ENCODE measurements around the gene PALM. TPM values are rescaled to one million over a fixed set of nuclear protein-coding genes. Genes with fewer than 3 reads are reported as not detected.
"Not testable (repeated sequence)": the region's sequence is repeated elsewhere in the genome, so short reads cannot be mapped to it uniquely, and the experiment has no call there.

Gene PALM
- total RNA-seq, 1 experiment from 2014 or later = not detected

GRCh38 chr19:739998-740715 is 31.4 kb downstream of the PALM start:
- H3K27ac ChIP-seq = no peak overlapping the region
- H3K36me3 ChIP-seq = no peaks in the 10 kb centered on the region
- 0 out of 2 replicates have a peak, but pooled peaks cover 2% of the 10 kb centered on the region for H3K9me3 ChIP-seq (replicated peaks)
- H3K27me3 ChIP-seq (replicated peaks) = no peaks in the 10 kb centered on the region
- no peak for DNase-seq (ENCODE audit: low read depth in 1 of 2, low spot score in 2 of 2)
- H3K4me3 ChIP-seq = no peak overlapping the region
- H3K4me1 ChIP-seq (replicated peaks) = no peaks in the 10 kb centered on the region

GRCh38 chr19:740816-741505 is 32.2 kb downstream of the PALM start:
- not testable (repeated sequence) for H3K4me1 ChIP-seq (replicated peaks); H3K9me3 ChIP-seq (replicated peaks); DNase-seq (ENCODE audit: low read depth in 1 of 2, low spot score in 2 of 2); H3K4me3 ChIP-seq; H3K36me3 ChIP-seq; H3K27ac ChIP-seq; H3K27me3 ChIP-seq (replicated peaks)

GRCh38 chr19:741506-742131 is 32.9 kb downstream of the PALM start:
- H3K9me3 ChIP-seq (replicated peaks) = 0 out of 2 replicates have a peak, but pooled peaks cover 6% of the 10 kb centered on the region
- H3K36me3 ChIP-seq = no peaks in the 10 kb centered on the region
- H3K4me1 ChIP-seq (replicated peaks) = no peaks in the 10 kb centered on the region
- no peaks in the 10 kb centered on the region for H3K27me3 ChIP-seq (replicated peaks)
- H3K4me3 ChIP-seq = no peak overlapping the region
- no peak overlapping the region for H3K27ac ChIP-seq
- no peak for DNase-seq (ENCODE audit: low read depth in 1 of 2, low spot score in 2 of 2)

- no peak for DNase-seq (ENCODE audit: low read depth in 1 of 2, low spot score in 2 of 2)
- H3K27ac ChIP-seq = no peak overlapping the region
- H3K27me3 ChIP-seq (replicated peaks) = no peaks in the 10 kb centered on the region
- H3K36me3 ChIP-seq = no peaks in the 10 kb centered on the region
- H3K9me3 ChIP-seq (replicated peaks) = peaks cover 11% of the 10 kb centered on the region
- no peak overlapping the region for H3K4me3 ChIP-seq
- no peaks in the 10 kb centered on the region for H3K4me1 ChIP-seq (replicated peaks)
These were observed 33.9 kb downstream of the PALM start for GRCh38 chr19:742540-743075.

- H3K4me1 ChIP-seq (replicated peaks) = no peaks in the 10 kb centered on the region
- no peak for DNase-seq (ENCODE audit: low read depth in 1 of 2, low spot score in 2 of 2)
- no peak overlapping the region for H3K27ac ChIP-seq
- no peak overlapping the region for H3K4me3 ChIP-seq
- H3K27me3 ChIP-seq (replicated peaks) = no peaks in the 10 kb centered on the region
- no peaks in the 10 kb centered on the region for H3K36me3 ChIP-seq
- H3K9me3 ChIP-seq (replicated peaks) = peaks cover 17% of the 10 kb centered on the region
These were observed 34.5 kb downstream of the PALM start for GRCh38 chr19:743168-743687.

- H3K9me3 ChIP-seq (replicated peaks) = peaks cover 17% of the 10 kb centered on the region
- DNase-seq (ENCODE audit: low read depth in 1 of 2, low spot score in 2 of 2); H3K27ac ChIP-seq; H3K4me3 ChIP-seq; H3K4me1 ChIP-seq (replicated peaks); H3K36me3 ChIP-seq; H3K27me3 ChIP-seq (replicated peaks): not testable (repeated sequence)
These were observed 36.4 kb downstream of the PALM start for GRCh38 chr19:745138-745537.

- Histone ChIP-seq H3K4me3 (no peak overlapping the region), H3K36me3 (no peaks in the 10 kb centered on the region), H3K4me1 (replicated peaks) (peaks cover 3% of the 10 kb centered on the region), H3K9me3 (replicated peaks) (peaks cover 17% of the 10 kb centered on the region), H3K27ac (no peak overlapping the region), H3K27me3 (replicated peaks) (no peaks in the 10 kb centered on the region)
- DNase-seq (ENCODE audit: low read depth in 1 of 2, low spot score in 2 of 2) = no peak
These were observed 37.6 kb downstream of the PALM start for GRCh38 chr19:746208-746819.

- peaks cover 17% of the 10 kb centered on the region for H3K9me3 ChIP-seq (replicated peaks)
These were observed 38.2 kb downstream of the PALM start for GRCh38 chr19:746956-747355.

GRCh38 chr19:747432-748273 is 38.9 kb downstream of the PALM start:
- DNase-seq (ENCODE audit: low read depth in 1 of 2, low spot score in 2 of 2) = no peak
- Histone ChIP-seq H3K27ac (no peak overlapping the region), H3K4me1 (replicated peaks) (peaks cover 13% of the 10 kb centered on the region), H3K4me3 (no peak overlapping the region), H3K27me3 (replicated peaks) (no peaks in the 10 kb centered on the region), H3K36me3 (no peaks in the 10 kb centered on the region), H3K9me3 (replicated peaks) (peaks cover 17% of the 10 kb centered on the region)

More at GRCh38 chr19:746956-747355, 38.2 kb downstream of the PALM start:
- no peaks in the 10 kb centered on the region for H3K27me3 ChIP-seq (replicated peaks)
- no peak overlapping the region for H3K4me3 ChIP-seq
- no peak overlapping the region for H3K27ac ChIP-seq
- DNase-seq (ENCODE audit: low read depth in 1 of 2, low spot score in 2 of 2) = no peak
- H3K4me1 ChIP-seq (replicated peaks) = peaks cover 10% of the 10 kb centered on the region
- no peaks in the 10 kb centered on the region for H3K36me3 ChIP-seq

GRCh38 chr19:748274-748598 is 39.5 kb downstream of the PALM start:
- H3K36me3 ChIP-seq = no peaks in the 10 kb centered on the region
- peaks cover 19% of the 10 kb centered on the region for H3K4me1 ChIP-seq (replicated peaks)
- H3K4me3 ChIP-seq = no peak overlapping the region
- H3K27ac ChIP-seq = no peak overlapping the region
- no peaks in the 10 kb centered on the region for H3K27me3 ChIP-seq (replicated peaks)
- H3K9me3 ChIP-seq (replicated peaks) = peaks cover 17% of the 10 kb centered on the region
- DNase-seq (ENCODE audit: low read depth in 1 of 2, low spot score in 2 of 2) = no peak

GRCh38 chr19:749811-750210 is 41.1 kb downstream of the PALM start:
- peaks cover 26% of the 10 kb centered on the region for H3K4me1 ChIP-seq (replicated peaks)
- H3K27me3 ChIP-seq (replicated peaks) = no peaks in the 10 kb centered on the region
- no peak for DNase-seq (ENCODE audit: low read depth in 1 of 2, low spot score in 2 of 2)
- H3K4me3 ChIP-seq = no peak overlapping the region
- peaks cover 14% of the 10 kb centered on the region for H3K9me3 ChIP-seq (replicated peaks)
- H3K36me3 ChIP-seq = no peaks in the 10 kb centered on the region
- H3K27ac ChIP-seq = no peak overlapping the region

- H3K4me1 ChIP-seq (replicated peaks) = peaks cover 26% of the 10 kb centered on the region
- peak within 1 kb of the TSS; percentile 39 for H3K27ac ChIP-seq
- H3K27me3 ChIP-seq (replicated peaks) = no peaks in the 10 kb centered on the region
- H3K36me3 ChIP-seq = no peaks in the 10 kb centered on the region
- H3K4me3 ChIP-seq = no peak within 1 kb of the TSS
- H3K9me3 ChIP-seq (replicated peaks) = peaks cover 14% of the 10 kb centered on the region
- no peak for DNase-seq (ENCODE audit: low read depth in 1 of 2, low spot score in 2 of 2)
These were observed 42.1 kb downstream of the PALM start, which contains the start of gene MISP for GRCh38 chr19:750640-751423. Gene MISP (plus strand): TSS chr19:751112. CDS start chr19:756947, 5,835 bp downstream.
